Superior temporal gyrus (tissue), 1 donor: Measurements from ENCODE around the gene CARD9.
"Not testable (repeated sequence)": the region's sequence is repeated elsewhere in the genome, so short reads cannot be mapped to it uniquely, and the experiment has no call there.

Source experiments
- DNase-seq: peaks from one replicate; pipeline ENCODE4 v3.0.0-alpha.2; 2016; ENCODE audit errors: extremely low spot score

The CARD9 gene

GRCh38 chr9:136322756-136323330, 50.6 kb downstream of the CARD9 start:
- DNase-seq = no peak

DNA sequence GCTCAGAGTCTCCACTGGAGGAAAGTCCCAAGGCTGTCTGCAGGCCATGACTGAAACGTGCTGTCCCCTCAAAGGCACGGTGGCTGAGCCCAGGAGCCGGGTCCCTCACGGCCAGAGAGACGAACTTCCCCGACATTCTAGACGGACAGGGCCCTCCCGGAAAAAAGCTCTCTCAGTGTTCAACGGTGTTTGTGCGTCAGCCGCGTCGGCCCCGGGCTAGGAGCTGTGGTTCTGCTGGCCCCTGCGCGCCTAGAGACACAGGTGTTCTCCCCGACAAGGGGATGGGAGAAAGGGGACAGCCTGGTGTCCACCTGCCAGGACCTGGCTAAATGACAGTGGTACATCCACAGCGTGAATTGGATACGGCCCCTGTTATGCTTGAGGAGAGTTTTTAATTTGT, 51.9 kb downstream of the CARD9 start:
- no peak for DNase-seq

DNA sequence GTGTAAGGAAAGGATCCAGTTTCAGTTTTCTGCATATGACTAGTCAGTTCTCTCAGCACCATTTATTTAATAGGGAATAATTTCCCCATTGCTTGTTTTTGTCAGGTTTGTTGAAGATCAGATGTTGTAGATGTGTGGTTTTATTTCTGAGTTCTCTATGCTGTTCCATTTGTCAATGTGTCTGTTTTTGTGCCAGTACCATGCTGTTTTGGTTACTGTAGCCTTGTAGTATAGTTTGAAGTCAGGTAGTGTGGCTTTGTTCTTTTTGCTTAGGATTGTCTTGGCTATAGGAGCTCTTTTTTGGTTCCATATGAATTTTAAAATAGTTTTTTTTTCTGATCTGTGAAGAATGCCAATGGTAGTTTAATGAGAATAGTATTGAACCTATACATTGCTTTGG, 52.5 kb downstream of the CARD9 start:
- DNase-seq = not testable (repeated sequence)

DNA sequence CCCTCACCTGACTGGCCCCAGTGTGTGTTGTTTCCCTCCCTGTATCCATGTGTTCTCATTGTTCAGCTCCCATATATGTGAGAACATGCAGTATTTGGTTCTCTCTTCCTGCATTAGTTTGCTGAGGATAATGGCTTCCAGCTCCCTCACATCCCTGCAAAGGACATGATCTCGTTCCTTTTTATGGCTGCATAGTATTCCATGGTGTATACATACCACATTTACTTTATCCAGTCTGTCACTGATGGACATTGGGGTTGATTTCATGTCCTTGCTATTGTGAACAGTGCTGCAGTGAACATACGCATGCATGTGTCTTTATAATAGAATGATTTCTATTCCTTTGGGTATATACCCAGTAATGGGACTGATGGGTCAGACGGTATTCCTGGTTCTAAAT, 53.5 kb downstream of the CARD9 start:
- DNase-seq = not testable (repeated sequence)

DNA sequence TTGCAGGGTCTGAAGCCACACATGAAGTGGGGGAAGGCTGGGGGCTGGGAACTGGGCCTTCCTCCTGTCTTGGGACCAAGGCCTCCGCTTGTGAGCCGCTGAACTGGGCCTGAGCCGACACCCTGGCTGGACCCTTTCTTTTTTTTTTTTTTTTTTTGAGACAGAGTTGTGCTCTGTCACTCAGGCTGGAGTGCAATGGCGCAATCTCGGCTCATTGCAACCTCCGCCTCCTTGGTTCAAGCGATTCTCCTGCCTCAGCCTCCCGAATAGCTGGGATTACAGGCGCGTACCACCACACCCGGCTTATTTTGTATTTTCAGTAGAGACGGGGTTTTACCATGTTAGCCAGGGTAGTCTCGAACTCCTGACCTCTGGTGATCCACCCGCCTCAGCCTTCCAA, 54.2 kb downstream of the CARD9 start:
- DNase-seq = not testable (repeated sequence)

DNA sequence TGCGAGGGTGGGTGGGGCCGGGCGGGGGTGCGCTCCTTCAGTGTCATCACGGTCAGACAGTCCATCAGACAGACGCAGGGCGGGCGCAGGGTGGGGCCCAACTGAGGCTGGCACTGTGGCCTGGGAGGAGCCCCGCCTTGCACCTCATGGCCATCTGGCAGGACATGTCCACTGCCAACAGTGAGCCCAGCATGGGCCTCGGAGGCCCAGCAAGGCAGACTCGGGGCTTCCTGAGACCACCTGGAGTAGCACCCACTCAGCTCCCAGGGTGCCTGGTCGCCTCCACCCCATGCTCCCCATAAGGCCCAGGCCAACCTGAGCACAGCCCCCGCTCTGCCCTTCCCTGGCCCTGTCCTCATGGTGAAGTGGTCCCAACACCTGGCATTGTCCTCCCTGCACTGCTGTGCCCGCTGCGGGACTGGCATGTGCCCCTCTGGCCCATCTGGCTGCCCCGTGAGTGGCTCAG, 54.7 kb downstream of the CARD9 start:
- no peak for DNase-seq

- no peak for DNase-seq
Observed at GRCh38 chr9:136318111-136318775, 55.2 kb downstream of the CARD9 start.

DNA sequence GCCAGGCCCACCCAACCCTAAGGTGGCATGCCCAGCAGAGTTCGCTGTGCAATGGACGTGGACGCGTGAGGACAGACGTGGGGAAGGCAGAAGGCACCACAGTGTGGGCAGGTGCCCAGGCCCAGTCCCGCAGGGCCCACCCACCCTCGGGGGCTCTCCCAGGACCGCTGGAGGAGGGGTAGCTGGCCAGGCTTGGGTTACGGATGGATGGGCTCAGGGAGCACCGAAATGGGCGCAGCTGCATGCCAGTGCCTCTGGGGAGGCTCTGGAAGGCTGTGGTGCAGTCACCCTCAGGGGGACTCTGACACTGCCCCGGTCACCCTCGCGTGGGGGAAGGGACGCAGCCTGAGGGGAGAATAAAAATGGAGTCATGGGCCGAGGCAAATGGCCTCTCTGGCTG, 55.8 kb downstream of the CARD9 start:
- no peak for DNase-seq

- no peak for DNase-seq
Observed at GRCh38 chr9:136316896-136317676, 56.4 kb downstream of the CARD9 start.

DNA sequence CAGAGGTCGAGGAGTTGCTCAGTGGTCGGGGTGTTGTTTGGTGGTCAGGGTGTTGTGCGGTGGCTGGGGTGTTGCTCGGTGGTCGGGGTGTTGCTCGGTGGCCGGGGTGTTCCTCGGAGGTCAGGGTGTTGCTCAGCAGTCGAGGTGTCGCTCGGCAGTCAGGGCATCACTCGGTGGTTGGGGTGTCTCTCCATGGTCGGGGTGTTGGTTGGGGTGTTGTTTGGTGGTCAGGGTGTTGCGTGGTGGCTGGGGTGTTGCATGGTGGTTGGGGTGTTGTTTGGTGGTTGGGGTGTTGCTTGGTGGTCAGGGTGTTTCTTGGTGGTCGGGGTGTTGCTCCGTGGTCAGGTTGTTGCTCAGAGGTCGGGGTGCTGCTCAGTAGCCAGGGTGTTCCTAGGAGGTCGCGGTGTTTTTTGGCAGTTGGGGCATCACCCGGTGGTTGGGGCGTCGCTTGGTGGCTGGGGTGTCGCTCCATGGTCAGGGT, 57.2 kb downstream of the CARD9 start:
- no peak for DNase-seq

DNA sequence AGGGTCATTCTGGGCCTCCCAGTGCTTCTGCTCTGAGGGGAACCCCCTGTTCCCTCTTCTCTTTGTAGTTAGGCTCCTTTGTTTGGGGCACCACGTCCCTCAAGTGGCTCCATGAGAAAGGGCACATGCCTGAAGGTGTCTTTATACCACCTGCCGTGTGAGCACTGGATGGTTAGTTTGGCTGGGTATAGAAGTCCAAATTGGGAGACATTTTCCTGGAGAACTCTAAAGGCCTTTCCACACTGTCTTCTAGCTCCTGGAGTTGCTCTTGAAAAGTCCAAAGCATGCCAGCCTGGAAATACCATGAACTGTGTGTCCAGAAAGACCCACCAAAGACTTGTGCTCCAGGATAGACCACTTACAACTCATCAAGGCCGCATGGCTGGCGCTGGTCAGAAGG, 58.5 kb downstream of the CARD9 start:
- no peak for DNase-seq

GRCh38 chr9:136314056-136314416, 59.4 kb downstream of the CARD9 start:
- no peak for DNase-seq
